ENCODE results near the gene PTPN3. TPM values are rescaled to one million over a fixed set of nuclear protein-coding genes. Genes with fewer than 3 reads are reported as not detected.

The PTPN3 gene
- total and polyA plus RNA-seq, 2 donors (not counting 1 experiment from before 2014, with no cell fraction given), result not detected

GRCh38 chr9:109522106-109522505, 24.0 kb upstream of the PTPN3 start:
- CTCF ChIA-PET, result no interaction called here
- no peak overlapping the region for H2AFZ ChIP-seq (ENCODE audit: insufficient read depth, low read depth, low read length, poor library complexity, severe bottlenecking)

More at GRCh38 chr9:109522106-109522505, 24.0 kb upstream of the PTPN3 start:
- H3K27me3 ChIP-seq (replicated peaks in 1 of 4; ENCODE audit: control extremely low read depth in 1 of 4, control insufficient read depth in 3 of 4, insufficient read depth in 4 of 4, low read length in 3 of 4), result peaks cover 0 to 3% (median 0%) of the 10 kb centered on the region in 4 experiments
- H3K36me3 ChIP-seq (replicated peaks in 1 of 2; ENCODE audit: control extremely low read depth in 1 of 2, control insufficient read depth in 1 of 2, extremely low read depth in 1 of 2, insufficient read depth in 2 of 2, low read length in 1 of 2), result no peaks in the 10 kb centered on the region
- H3K27ac Mint-ChIP-seq, result no peak overlapping the region
- H3K4me3 ChIP-seq (ENCODE audit: control extremely low read depth in 1 of 5, extremely low read depth in 1 of 5, insufficient read depth in 1 of 5, low read depth in 2 of 5, low read length in 4 of 5), result no peak overlapping the region
- TF ChIP-seq EZH2 (IDR thresholded peaks at IDR 0.05; ENCODE audit: borderline replicate concordance, insufficient read depth, low read depth, low read length, poor library complexity, severe bottlenecking) (no peak), CTCF (IDR thresholded peaks at IDR 0.05) (no peak)
- no peaks in the 10 kb centered on the region for H3K4me1 Mint-ChIP-seq
- POLR2A ChIA-PET, result no interaction called here
- H3K79me2 ChIP-seq (ENCODE audit: control insufficient read depth, insufficient read depth, low read length), result no peaks in the 10 kb centered on the region
- no peak overlapping the region for H3K27ac ChIP-seq (ENCODE audit: low read length in 2 of 2)
- no peak overlapping the region for H3K4me2 ChIP-seq (replicated peaks; ENCODE audit: low read depth, low read length, poor library complexity, severe bottlenecking)
- H3K9me3 Mint-ChIP-seq (ENCODE audit: insufficient read depth), result no peaks in the 10 kb centered on the region
- H4K20me1 ChIP-seq (ENCODE audit: control insufficient read depth, insufficient read depth, low read length, poor library complexity, severe bottlenecking), result no peaks in the 10 kb centered on the region
- H3K9ac ChIP-seq (ENCODE audit: low read length), result no peak overlapping the region
- no peak overlapping the region for H3K4me3 Mint-ChIP-seq
- H3K4me1 ChIP-seq (ENCODE audit: control insufficient read depth in 2 of 2, insufficient read depth in 2 of 2, low read length in 2 of 2), result no peaks in the 10 kb centered on the region
- ATAC-seq (ENCODE audit: low read depth) (no peak), DNase-seq (no peak)
- H3K9me3 ChIP-seq (ENCODE audit: control extremely low read depth in 1 of 3, control insufficient read depth in 2 of 3, insufficient read depth in 1 of 3, low read length in 2 of 3), result no peaks in the 10 kb centered on the region
- peaks cover 16% of the 10 kb centered on the region for H3K27me3 Mint-ChIP-seq
- 100% methylated on average over 1 of the region's 6 CpGs for WGBS (ENCODE audit: insufficient coverage)
- intact Hi-C loops (cut with micrococcal nuclease), result no loop called here

All from B cell (primary cell).